Neural progenitor cell (in vitro differentiated cells): ENCODE measurements around the gene ANK3. TPM values are rescaled to one million over a fixed set of nuclear protein-coding genes. Genes with fewer than 3 reads are reported as not detected.

Experiments used
- DNase-seq: peaks from one replicate; pipeline ENCODE4 v3.0.0-alpha.2; 2016; ENCODE audit warnings: low spot score
- H2AFZ ChIP-seq: fragments of 200-600 bp; sonication (generic); replicated peaks from 2 replicates; pipeline ENCODE4 v1.6.1; 2016; ENCODE audit warnings: antibody characterized with exemption
- H3F3A ChIP-seq: fragments of 200-600 bp; sonication (generic); 2 replicates; pipeline ENCODE4 v1.6.1; 2016; ENCODE audit warnings: antibody characterized with exemption, low read depth
- H3K27ac ChIP-seq: fragments of 200-600 bp; sonication (generic); 2 replicates; pipeline ENCODE4 v1.5.1; 2016; ENCODE audit warnings: mild to moderate bottlenecking
- H3K27me3 ChIP-seq: fragments of 200-600 bp; sonication (generic); 2 replicates; pipeline ENCODE4 v1.6.1; 2016; ENCODE audit warnings: mild to moderate bottlenecking, moderate library complexity
- H3K36me3 ChIP-seq: fragments of 200-600 bp; sonication (generic); 2 replicates; pipeline ENCODE4 v1.5.1; 2016
- H3K4me1 ChIP-seq: fragments of 200-600 bp; sonication (generic); 2 replicates; pipeline ENCODE4 v1.6.1; 2016; ENCODE audit warnings: mixed run types
- H3K4me2 ChIP-seq: fragments of 200-600 bp; sonication (generic); 2 replicates; pipeline ENCODE4 v1.6.1; 2016
- H3K4me3 ChIP-seq: fragments of 200-600 bp; sonication (generic); 2 replicates; pipeline ENCODE4 v1.5.1; 2016
- H3K79me2 ChIP-seq: fragments of 200-600 bp; sonication (generic); 2 replicates; pipeline ENCODE4 v1.6.1; 2016; ENCODE audit warnings: low read depth
- H3K9ac ChIP-seq: fragments of 200-600 bp; sonication (generic); 2 replicates; pipeline ENCODE4 v1.6.1; 2016
- H3K9me3 ChIP-seq: fragments of 200-600 bp; sonication (generic); 2 replicates; pipeline ENCODE4 v1.5.1; 2016; ENCODE audit warnings: low read depth
- H4K20me1 ChIP-seq: fragments of 200-600 bp; sonication (generic); 2 replicates; pipeline ENCODE4 v1.6.1; 2016; ENCODE audit warnings: low read depth
- H3K27ac Mint-ChIP-seq: 3 replicates; pipeline ENCODE4 v1.8.0; 2021; ENCODE audit warnings: mixed read lengths
- H3K27me3 Mint-ChIP-seq: 2 replicates; pipeline ENCODE4 v1.8.0; 2022; ENCODE audit warnings: low read depth, mild to moderate bottlenecking, inconsistent platforms, moderate library complexity, mixed read lengths; ENCODE audit not compliant: insufficient read depth
- H3K36me3 Mint-ChIP-seq: 3 replicates; pipeline ENCODE4 v1.8.0; 2021; ENCODE audit warnings: mixed read lengths
- H3K4me1 Mint-ChIP-seq: 3 replicates; pipeline ENCODE4 v1.8.0; 2021; ENCODE audit warnings: mixed read lengths
- H3K4me3 Mint-ChIP-seq: 3 replicates; pipeline ENCODE4 v1.8.0; 2021; ENCODE audit warnings: mild to moderate bottlenecking, moderate library complexity, mixed read lengths
- H3K9me3 Mint-ChIP-seq: 3 replicates; pipeline ENCODE4 v1.8.0; 2020; ENCODE audit warnings: mixed read lengths
- CTCF ChIP-seq: fragments of 200-600 bp; sonication (generic); IDR thresholded peaks from 2 replicates; pipeline ENCODE4 v1.5.1; 2017; ENCODE audit warnings: antibody characterized with exemption, mild to moderate bottlenecking
- EZH2 ChIP-seq: fragments of 200-600 bp; sonication (generic); IDR thresholded peaks from 2 replicates; pipeline ENCODE4 v1.6.1; 2017; ENCODE audit warnings: antibody characterized with exemption, mild to moderate bottlenecking, moderate library complexity
- EZH2phosphoT487 ChIP-seq: fragments of 200-600 bp; sonication (generic); IDR thresholded peaks from 2 replicates; pipeline ENCODE4 v1.6.1; 2017; ENCODE audit warnings: antibody characterized with exemption
- total RNA-seq: library from RNA; depleted of rRNA; stranded (reverse); fragments of >200 nt; gene quantifications from 2 replicates; pipeline ENCODE4 v1.2.3, GENCODE V29; 2015; ENCODE audit warnings: low replicate concordance

The ANK3 gene
- total RNA-seq, 1 donor from 2014 or later: 54.1 TPM

GRCh38 chr10:60277656-60278055, 112.0 kb downstream of the ANK3 start:
- no peak for TF ChIP-seq CTCF
- TF ChIP-seq EZH2: no peak
- TF ChIP-seq EZH2phosphoT487: no peak
- no peak overlapping the region for H3K27ac Mint-ChIP-seq
- no peak for DNase-seq
- no peaks in the 10 kb centered on the region for H3K79me2 ChIP-seq
- H3K27me3 ChIP-seq: no peaks in the 10 kb centered on the region
- H3K4me3 Mint-ChIP-seq: no peak overlapping the region
- H3K27me3 Mint-ChIP-seq: no peaks in the 10 kb centered on the region
- peaks cover 24% of the 10 kb centered on the region for H3K4me1 Mint-ChIP-seq
- H2AFZ ChIP-seq: no peak overlapping the region
- peaks cover 3% of the 10 kb centered on the region for H3F3A ChIP-seq
- no peaks in the 10 kb centered on the region for H3K9me3 Mint-ChIP-seq
- H3K9me3 ChIP-seq: no peaks in the 10 kb centered on the region
- H3K27ac ChIP-seq: no peak overlapping the region
- H3K9ac ChIP-seq: no peak overlapping the region
- H3K36me3 Mint-ChIP-seq: no peaks in the 10 kb centered on the region
- H3K4me3 ChIP-seq: no peak overlapping the region
- no peaks in the 10 kb centered on the region for H3K36me3 ChIP-seq
- H3K4me1 ChIP-seq: peaks cover 21% of the 10 kb centered on the region
- no peak overlapping the region for H3K4me2 ChIP-seq
- no peaks in the 10 kb centered on the region for H4K20me1 ChIP-seq

GRCh38 chr10:60276232-60276631, 113.4 kb downstream of the ANK3 start:
- Histone ChIP-seq H3K4me2 (no peak overlapping the region), H2AFZ (no peak overlapping the region), H3K36me3 (no peaks in the 10 kb centered on the region), H3K4me3 (no peak overlapping the region), H4K20me1 (no peaks in the 10 kb centered on the region), H3K27me3 (no peaks in the 10 kb centered on the region), H3K27ac (no peak overlapping the region), H3F3A (peaks cover 3% of the 10 kb centered on the region), H3K79me2 (no peaks in the 10 kb centered on the region), H3K4me1 (peaks cover 20% of the 10 kb centered on the region), H3K9ac (no peak overlapping the region), H3K9me3 (no peaks in the 10 kb centered on the region)
- TF ChIP-seq CTCF (no peak), EZH2phosphoT487 (no peak), EZH2 (no peak)
- no peak overlapping the region for H3K27ac Mint-ChIP-seq
- H3K27me3 Mint-ChIP-seq: no peaks in the 10 kb centered on the region
- H3K36me3 Mint-ChIP-seq: no peaks in the 10 kb centered on the region
- H3K9me3 Mint-ChIP-seq: no peaks in the 10 kb centered on the region
- H3K4me1 Mint-ChIP-seq: peaks cover 14% of the 10 kb centered on the region
- H3K4me3 Mint-ChIP-seq: no peak overlapping the region
- DNase-seq: no peak

- Histone ChIP-seq H3K27ac (no peak overlapping the region), H3K9ac (no peak overlapping the region), H3K27me3 (no peaks in the 10 kb centered on the region), H3K79me2 (no peaks in the 10 kb centered on the region), H3K4me1 (peaks cover 8% of the 10 kb centered on the region), H3K4me2 (no peak overlapping the region), H3K9me3 (no peaks in the 10 kb centered on the region), H3K36me3 (no peaks in the 10 kb centered on the region), H3K4me3 (no peak overlapping the region), H2AFZ (no peak overlapping the region), H4K20me1 (no peaks in the 10 kb centered on the region), H3F3A (no peaks in the 10 kb centered on the region)
- DNase-seq: no peak
- no peaks in the 10 kb centered on the region for H3K9me3 Mint-ChIP-seq
- no peak overlapping the region for H3K27ac Mint-ChIP-seq
- no peaks in the 10 kb centered on the region for H3K36me3 Mint-ChIP-seq
- no peak for TF ChIP-seq EZH2phosphoT487
- peaks cover 3% of the 10 kb centered on the region for H3K4me1 Mint-ChIP-seq
- no peak overlapping the region for H3K4me3 Mint-ChIP-seq
- no peaks in the 10 kb centered on the region for H3K27me3 Mint-ChIP-seq
These were observed 118.2 kb downstream of the ANK3 start for GRCh38 chr10:60271319-60272040.

GRCh38 chr10:60270426-60270825, 119.2 kb downstream of the ANK3 start:
- Histone ChIP-seq H3K79me2 (no peaks in the 10 kb centered on the region), H3F3A (no peaks in the 10 kb centered on the region), H3K36me3 (no peaks in the 10 kb centered on the region), H2AFZ (no peak overlapping the region), H3K27ac (no peak overlapping the region), H4K20me1 (no peaks in the 10 kb centered on the region), H3K4me1 (peaks cover 8% of the 10 kb centered on the region), H3K9me3 (no peaks in the 10 kb centered on the region), H3K4me2 (no peak overlapping the region), H3K27me3 (no peaks in the 10 kb centered on the region), H3K9ac (no peak overlapping the region), H3K4me3 (no peak overlapping the region)
- DNase-seq: no peak
- Mint-ChIP-seq H3K27ac (no peak overlapping the region), H3K27me3 (no peaks in the 10 kb centered on the region), H3K4me1 (no peaks in the 10 kb centered on the region), H3K36me3 (no peaks in the 10 kb centered on the region), H3K9me3 (no peaks in the 10 kb centered on the region), H3K4me3 (no peak overlapping the region)
- TF ChIP-seq EZH2 (no peak), EZH2phosphoT487 (no peak), CTCF (no peak)
